H1 (cell line): Measurements from ENCODE around the gene TMEM187. TPM values are rescaled to one million over a fixed set of nuclear protein-coding genes. Genes with fewer than 3 reads are reported as not detected.

Source experiments
- CTCF ChIA-PET: fragments of 300-600 bp; sonication (Branson Sonifier 250); formaldehyde crosslinking; loops from one replicate; lab custom pipeline; 2021; ENCODE audit not compliant: partially characterized antibody; lab: Charles Lee
- POLR2A ChIA-PET: fragments of 300-600 bp; sonication (Branson Sonifier 250); formaldehyde crosslinking; loops from one replicate; lab custom pipeline; 2021; ENCODE audit warnings: inconsistent platforms; ENCODE audit not compliant: partially characterized antibody; lab: Charles Lee
- DNase-seq, 2 experiments: peaks; one replicate each; pipeline versions ENCODE4 v3.0.0 to v3.0.0-alpha.2; 2010 to 2022; ENCODE audit warnings: low spot score in 2 of 2, low read depth in 1 of 2, mixed read lengths in 1 of 2
- FAIRE-seq: peaks from 2 replicates; lab custom pipeline; 2011; peaks lifted over from hg19 to GRCh38; lab: Jason Lieb, UNC
- H2AFZ ChIP-seq: 2 replicates; pipeline ENCODE4 v1.8.1; 2012; ENCODE audit warnings: low read length, inconsistent platforms
- H2AK5ac ChIP-seq: 2 replicates; pipeline ENCODE4 v1.6.1; 2013; ENCODE audit warnings: low read depth, low read length
- H2BK120ac ChIP-seq: replicated peaks from 2 replicates; pipeline ENCODE3; 2013; ENCODE audit warnings: low read depth, low read length, inconsistent platforms
- H2BK12ac ChIP-seq: 2 replicates; pipeline ENCODE4 v1.6.1; 2013; ENCODE audit warnings: low read depth, low read length
- H2BK15ac ChIP-seq: 2 replicates; pipeline ENCODE4 v1.6.1; 2013; ENCODE audit warnings: low read length
- H2BK20ac ChIP-seq: 2 replicates; pipeline ENCODE4 v1.6.1; 2013; ENCODE audit warnings: low read length
- H2BK5ac ChIP-seq: 2 replicates; pipeline ENCODE4 v1.6.1; 2013; ENCODE audit warnings: low read depth, low read length
- H3K14ac ChIP-seq: 2 replicates; pipeline ENCODE4 v1.6.1; 2013; ENCODE audit warnings: inconsistent platforms; ENCODE audit not compliant: insufficient read length
- H3K18ac ChIP-seq: 2 replicates; pipeline ENCODE4 v1.6.1; 2013; ENCODE audit warnings: low read length; ENCODE audit errors: extremely low read depth
- H3K23ac ChIP-seq: 2 replicates; pipeline ENCODE4 v1.6.1; 2013; ENCODE audit warnings: inconsistent platforms; ENCODE audit not compliant: insufficient read length
- H3K23me2 ChIP-seq: 2 replicates; pipeline ENCODE4 v1.6.1; 2013; ENCODE audit warnings: low read depth, low read length
- H3K27ac ChIP-seq: 2 replicates; pipeline ENCODE4 v1.6.1; 2011; ENCODE audit warnings: low read depth, low read length, inconsistent platforms
- H3K27me3 ChIP-seq, 4 experiments: replicated peaks in 1 of 4; 1 replicate in 1 of 4; 2 replicates in 3 of 4; pipeline versions ENCODE4 v1.6.1 to v1.8.1; 2011 to 2013; ENCODE audit warnings: low read length in 3 of 4, mild to moderate bottlenecking in 3 of 4, inconsistent platforms in 2 of 4, mixed read lengths in 2 of 4, moderate library complexity in 1 of 4; ENCODE audit not compliant: control insufficient read depth in 3 of 4, insufficient read depth in 3 of 4; ENCODE audit errors: extremely low read depth in 1 of 4
- H3K36me3 ChIP-seq, 4 experiments: 2 replicates each; pipeline versions ENCODE4 v1.6.1 to v1.8.1; 2011 to 2013; ENCODE audit warnings: mild to moderate bottlenecking in 4 of 4, low read length in 3 of 4, moderate library complexity in 2 of 4, control low read depth in 1 of 4, inconsistent platforms in 1 of 4; ENCODE audit not compliant: insufficient read depth in 4 of 4, control insufficient read depth in 2 of 4
- H3K4ac ChIP-seq: replicated peaks from 2 replicates; pipeline ENCODE3; 2013; ENCODE audit warnings: low read length, low read depth, mixed read lengths, inconsistent platforms; ENCODE audit not compliant: insufficient read length
- H3K4me1 ChIP-seq, 4 experiments: replicated peaks in 1 of 4; 1 replicate in 1 of 4; 2 replicates in 3 of 4; pipeline versions ENCODE4 v1.6.1 to v1.8.1; 2011 to 2013; ENCODE audit warnings: low read length in 3 of 4, inconsistent platforms in 2 of 4, mixed read lengths in 1 of 4; ENCODE audit not compliant: insufficient read depth in 4 of 4, control insufficient read depth in 3 of 4
- H3K4me2 ChIP-seq, 2 experiments: 2 replicates each; pipeline versions ENCODE4 v1.6.1 to v1.8.1; 2011 to 2013; ENCODE audit warnings: low read depth in 2 of 2, low read length in 2 of 2, control low read depth in 1 of 2, inconsistent platforms in 1 of 2, mild to moderate bottlenecking in 1 of 2; ENCODE audit not compliant: insufficient read depth in 1 of 2
- H3K4me3 ChIP-seq, 4 experiments: fragments of 200-600, 300-600 bp in 1 of 4; sonication (generic), shearing (Covaris generic), sonication (Bioruptor Twin) in 1 of 4; 2 replicates each; pipeline versions ENCODE4 v1.5.1 to v1.8.1; 2011 to 2016; ENCODE audit warnings: low read length in 4 of 4, low read depth in 3 of 4, control low read depth in 2 of 4, inconsistent platforms in 2 of 4, mild to moderate bottlenecking in 2 of 4, mixed read lengths in 1 of 4, moderate library complexity in 1 of 4; ENCODE audit not compliant: insufficient read depth in 2 of 4; ENCODE audit errors: extremely low read depth in 1 of 4
- H3K56ac ChIP-seq: replicated peaks from 2 replicates; pipeline ENCODE3; 2013; ENCODE audit warnings: low read depth, mild to moderate bottlenecking, mixed read lengths, low read length, inconsistent platforms; ENCODE audit not compliant: insufficient read length
- H3K79me1 ChIP-seq: 2 replicates; pipeline ENCODE4 v1.6.1; 2013; ENCODE audit warnings: low read depth, low read length, control low read depth
- H3K79me2 ChIP-seq, 2 experiments: 2 replicates each; pipeline versions ENCODE4 v1.6.1 to v1.8.1; 2012 to 2013; ENCODE audit warnings: low read length in 2 of 2, mild to moderate bottlenecking in 2 of 2, inconsistent platforms in 1 of 2; ENCODE audit not compliant: insufficient read depth in 2 of 2, control insufficient read depth in 1 of 2
- H3K9ac ChIP-seq, 4 experiments: replicated peaks in 1 of 4; 1 replicate in 1 of 4; 2 replicates in 3 of 4; pipeline versions ENCODE4 v1.6.1 to v1.8.1; 2011 to 2013; ENCODE audit warnings: low read depth in 3 of 4, low read length in 3 of 4, control low read depth in 2 of 4, mild to moderate bottlenecking in 2 of 4, moderate library complexity in 2 of 4, inconsistent platforms in 1 of 4; ENCODE audit errors: extremely low read depth in 1 of 4
- H3K9me3 ChIP-seq, 2 experiments: 2 replicates each; pipeline versions ENCODE4 v1.6.1 to v1.8.1; 2012 to 2013; ENCODE audit warnings: mild to moderate bottlenecking in 2 of 2, moderate library complexity in 2 of 2, control low read depth in 1 of 2, inconsistent platforms in 1 of 2, low read depth in 1 of 2, low read length in 1 of 2, mixed read lengths in 1 of 2; ENCODE audit not compliant: insufficient read depth in 2 of 2
- H4K20me1 ChIP-seq, 2 experiments: replicated peaks in 1 of 2; 2 replicates each; pipeline versions ENCODE3 to v1.8.1; 2011 to 2013; ENCODE audit warnings: inconsistent platforms in 2 of 2, low read length in 2 of 2, mild to moderate bottlenecking in 1 of 2; ENCODE audit not compliant: insufficient read depth in 2 of 2, control insufficient read depth in 1 of 2
- H4K5ac ChIP-seq: 2 replicates; pipeline ENCODE4 v1.6.1; 2013; ENCODE audit warnings: low read length, low read depth, mixed read lengths, inconsistent platforms; ENCODE audit not compliant: insufficient read length
- H4K8ac ChIP-seq: 2 replicates; pipeline ENCODE4 v1.8.0; 2013; ENCODE audit warnings: mild to moderate bottlenecking, moderate library complexity, low read length, inconsistent platforms; ENCODE audit not compliant: insufficient read depth; ENCODE audit errors: extremely low read depth
- H4K91ac ChIP-seq: replicated peaks from 2 replicates; pipeline ENCODE3; 2013; ENCODE audit warnings: low read length, mixed read lengths, inconsistent platforms; ENCODE audit not compliant: insufficient read length
- BRCA1 ChIP-seq: IDR thresholded peaks from 2 replicates; pipeline ENCODE4 v1.6.1; 2012; ENCODE audit warnings: low read depth, low read length, improper control_type of control experiment
- CBX8 ChIP-seq: fragments of 300-800, 300-1000 bp; sonication (generic); IDR thresholded peaks from 2 replicates; pipeline ENCODE4 v1.7.1; 2016; ENCODE audit warnings: low read depth, low read length, borderline replicate concordance
- CHD2 ChIP-seq: IDR thresholded peaks from 2 replicates; pipeline ENCODE4 v1.6.1; 2012; ENCODE audit warnings: low read length, improper control_type of control experiment
- CREB1 ChIP-seq: IDR thresholded peaks from 2 replicates; pipeline ENCODE4 v1.6.1; 2012; ENCODE audit warnings: inconsistent platforms
- EGR1 ChIP-seq: IDR thresholded peaks from 2 replicates; pipeline ENCODE4 v1.6.1; 2011; ENCODE audit warnings: low read depth, low read length, borderline replicate concordance
- JUN ChIP-seq: IDR thresholded peaks from 2 replicates; pipeline ENCODE4 v1.6.1; 2011; ENCODE audit warnings: low read depth, mild to moderate bottlenecking, improper control_type of control experiment, low read length
- NANOG ChIP-seq: IDR thresholded peaks from 2 replicates; pipeline ENCODE4 v1.6.1; 2011; ENCODE audit warnings: low read length, low read depth, mild to moderate bottlenecking, inconsistent platforms; ENCODE audit not compliant: insufficient read depth, poor library complexity, severe bottlenecking
- RFX5 ChIP-seq: IDR thresholded peaks from 2 replicates; pipeline ENCODE4 v1.6.1; 2011; ENCODE audit warnings: low read depth, low read length, improper control_type of control experiment, borderline replicate concordance
- TEAD4 ChIP-seq: IDR thresholded peaks from 2 replicates; pipeline ENCODE4 v1.6.1; 2012; ENCODE audit warnings: low read depth, low read length, inconsistent platforms, mixed read lengths
- ZNF274 ChIP-seq: IDR thresholded peaks from 2 replicates; pipeline ENCODE4 v1.7.0; 2012; ENCODE audit warnings: low read length, borderline replicate concordance; ENCODE audit errors: extremely low read depth
- WGBS, 2 experiments: shearing (Covaris generic) in 1 of 2; methylation state at CpG; one replicate each; pipeline versions ENCODE4 v1.1.6 to v1.1.7; 2013 to 2015; ENCODE audit warnings: low lambda C conversion rate in 2 of 2, mixed read lengths in 2 of 2, inconsistent platforms in 1 of 2, low coverage in 1 of 2, missing lambda C conversion rate in 1 of 2; ENCODE audit not compliant: insufficient replicate concordance in 2 of 2, insufficient coverage in 1 of 2, insufficient read length in 1 of 2; ENCODE audit errors: extremely low coverage in 1 of 2, missing lambda C conversion rate in 1 of 2; 5-methylcytosine and 5-hydroxymethylcytosine counted together
- polyA plus RNA-seq, 7 experiments: library from polyadenylated mRNA; depleted of rRNA in 3 of 7; stranded (reverse) in 5 of 7; unstranded in 2 of 7; fragments of >200 nt in 5 of 7; fragments of 200-250 nt in 2 of 7; gene quantifications; 1 replicate in 5 of 7; 2 replicates in 1 of 7; 4 replicates in 1 of 7; pipeline versions ENCODE4 v1.2.1 to v1.2.3, GENCODE V29; 2011 to 2013; ENCODE audit warnings: missing spikeins in 2 of 7, mixed read lengths in 2 of 7
- total RNA-seq: library from RNA; stranded (reverse); fragmentation: NEBNext Ultra II Directional; extraction: Animal tissue kit (Norgen Biotek cat#: 25700); gene quantifications from 2 replicates; pipeline ENCODE4 v1.2.1, GENCODE V29; 2021

TMEM187 gene
- total and polyA plus RNA-seq, 2 of the 8 experiments (the other 6 are each of a cell fraction or from before 2014, with no cell fraction given): 5.0 to 14.5 TPM

DNA sequence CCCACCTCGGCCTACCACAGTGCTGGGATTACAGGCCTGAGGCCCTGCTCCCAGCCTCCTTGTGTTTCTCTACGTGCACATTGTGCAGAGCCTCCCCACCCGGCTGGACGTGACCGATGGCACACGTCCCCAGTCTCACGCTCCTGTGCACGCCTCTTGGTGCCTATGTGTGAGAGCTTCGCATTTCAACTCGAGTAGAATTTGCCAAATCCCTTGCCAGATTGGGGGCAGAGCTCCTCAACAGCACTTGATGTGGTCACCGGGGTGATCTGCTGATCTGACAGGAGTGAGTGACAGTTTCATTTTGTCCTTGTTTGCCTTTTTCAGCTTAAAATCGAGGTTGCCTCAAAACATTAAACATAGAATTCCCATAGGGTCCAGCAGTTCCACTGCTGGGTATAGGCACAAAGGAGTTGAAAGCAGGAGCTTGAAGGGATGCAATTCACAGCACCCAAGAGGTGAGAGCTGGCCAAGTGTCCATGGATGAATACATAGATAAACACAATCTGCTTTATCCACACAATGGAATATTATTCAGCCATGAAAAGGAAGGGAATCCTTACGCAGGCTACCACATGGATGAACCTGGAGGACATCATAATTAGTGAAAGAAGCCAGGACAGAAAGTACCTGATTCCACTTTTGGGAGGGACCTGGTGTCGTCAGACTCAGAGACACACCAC lies 17.6 kb downstream of the TMEM187 start:
- H3K27ac ChIP-seq: no peak overlapping the region
- no peak overlapping the region for H2BK120ac ChIP-seq
- H3K36me3 ChIP-seq: no peaks in the 10 kb centered on the region
- no peak overlapping the region for H2BK5ac ChIP-seq
- no peak overlapping the region for H3K4me3 ChIP-seq
- no peak overlapping the region for H4K91ac ChIP-seq
- H3K23ac ChIP-seq: no peak overlapping the region
- H3K18ac ChIP-seq: no peak overlapping the region
- H2BK20ac ChIP-seq: no peak overlapping the region
- no peak overlapping the region for H3K14ac ChIP-seq
- no peak overlapping the region for H2AK5ac ChIP-seq
- no peaks in the 10 kb centered on the region; the same call in 1 of the 2 replicates for H3K23me2 ChIP-seq
- H4K20me1 ChIP-seq: no peaks in the 10 kb centered on the region
- 97% methylated on average over 14 of the region's 14 CpGs; no CpG with 5 or more reads in 1 of the 2 experiments for WGBS, 2 experiments
- no peaks in the 10 kb centered on the region for H3K9me3 ChIP-seq
- H3K79me2 ChIP-seq: no peaks in the 10 kb centered on the region
- no peak overlapping the region for H3K9ac ChIP-seq
- DNase-seq (no peak), FAIRE-seq (no peak)
- ChIA-PET POLR2A (no interaction called here), CTCF (interaction anchor here (0.6 kb wide), 1 partner anchor 9 kb away, joined by 4 read pairs; no protein-coding TSS in a partner anchor)
- H2AFZ ChIP-seq: no peak overlapping the region
- H3K4me1 ChIP-seq: no peaks in the 10 kb centered on the region
- H3K4me2 ChIP-seq: no peak overlapping the region
- no peaks in the 10 kb centered on the region for H3K27me3 ChIP-seq
- no peak overlapping the region for H4K8ac ChIP-seq
- no peak overlapping the region for H2BK12ac ChIP-seq
- H3K79me1 ChIP-seq: no peaks in the 10 kb centered on the region
- H4K5ac ChIP-seq: no peak overlapping the region
- no peak overlapping the region for H2BK15ac ChIP-seq
- no peak overlapping the region for H3K56ac ChIP-seq
- no peak overlapping the region for H3K4ac ChIP-seq
- TF ChIP-seq TEAD4 (no peak), BRCA1 (no peak), CREB1 (no peak), EGR1 (no peak), RFX5 (no peak), ZNF274 (no peak), JUN (no peak), CBX8 (no peak), CHD2 (no peak), NANOG (no peak)
